ENCODE results near the gene FNDC1. TPM values are rescaled to one million over a fixed set of nuclear protein-coding genes. Genes with fewer than 3 reads are reported as not detected.

FNDC1 gene
- total RNA-seq, 2 experiments from 2014 or later: not detected

DNA sequence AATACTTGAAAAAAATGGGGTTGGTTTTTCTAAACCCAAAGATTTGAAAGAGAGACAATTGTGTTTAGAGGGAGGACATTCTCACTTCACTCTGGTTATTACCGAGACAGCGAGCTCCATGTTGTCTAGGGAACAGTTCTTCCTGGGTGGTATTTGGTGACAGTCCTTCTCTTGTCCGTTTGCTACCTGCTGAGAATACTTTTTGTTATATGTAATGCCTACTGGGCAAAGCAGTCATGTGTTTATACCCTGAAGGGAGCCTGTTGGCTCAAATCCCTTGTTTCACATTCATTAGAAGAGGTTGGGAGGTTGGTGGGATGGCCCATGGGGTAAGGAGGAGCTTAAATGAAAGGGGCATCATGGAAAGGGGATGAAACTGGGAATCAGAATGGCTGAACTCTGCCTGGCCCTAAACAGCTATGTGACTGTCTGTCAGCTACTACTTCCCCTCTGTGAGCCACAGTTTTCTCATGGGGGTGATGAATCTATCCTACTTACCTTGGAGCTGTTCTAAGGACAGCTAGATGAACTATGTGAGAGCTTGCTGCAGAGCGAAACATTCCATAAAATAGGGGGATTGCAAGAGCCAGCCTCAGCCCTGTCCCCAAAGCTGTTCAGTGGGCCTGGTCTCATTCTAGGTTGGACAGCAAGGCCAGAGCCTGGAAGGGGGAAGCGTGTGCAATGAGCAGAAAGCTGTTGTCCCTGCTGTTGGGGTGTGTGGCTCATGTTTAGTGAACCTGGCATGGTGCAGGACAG lies 43.5 kb downstream of the FNDC1 start:
- Mint-ChIP-seq H3K27me3 (ENCODE audit: low read depth) (no peaks in the 10 kb centered on the region), H3K4me3 (no peak overlapping the region), H3K4me1 (ENCODE audit: low read depth) (no peaks in the 10 kb centered on the region), H3K36me3 (ENCODE audit: low read depth) (no peaks in the 10 kb centered on the region), H3K27ac (no peak overlapping the region), H3K9me3 (ENCODE audit: insufficient read depth) (no peaks in the 10 kb centered on the region)
- POLR2A ChIA-PET: no interaction called here
- ATAC-seq: no peak
- no peak for DNase-seq
- CTCF ChIA-PET: interaction anchor here (0.9 to 1.2 kb wide), 2 partner anchors 26 to 40 kb away, joined by 3 to 4 read pairs; no protein-coding TSS in a partner anchor

DNA sequence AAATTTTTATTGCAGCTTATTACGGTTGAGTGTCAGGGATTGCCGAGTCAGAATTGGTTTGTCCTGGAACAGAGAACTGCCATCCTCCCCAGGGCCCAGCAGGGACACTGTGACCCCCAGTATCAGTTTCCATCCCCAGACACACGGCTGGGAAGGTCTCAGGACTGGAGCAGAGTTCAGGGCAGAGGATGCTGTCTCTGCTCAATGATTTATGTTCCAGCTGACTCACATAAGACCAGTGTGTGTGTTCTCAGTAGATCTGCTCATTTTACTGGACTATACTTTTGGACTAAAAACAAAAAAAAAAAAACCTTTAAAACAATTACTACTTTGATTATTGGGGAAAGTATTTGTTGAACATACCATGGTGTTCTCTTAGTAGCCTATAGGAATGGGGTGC lies 44.2 kb downstream of the FNDC1 start:
- Mint-ChIP-seq H3K27me3 (ENCODE audit: low read depth) (no peaks in the 10 kb centered on the region), H3K27ac (no peak overlapping the region), H3K4me3 (no peak overlapping the region), H3K36me3 (ENCODE audit: low read depth) (no peaks in the 10 kb centered on the region), H3K9me3 (ENCODE audit: insufficient read depth) (no peaks in the 10 kb centered on the region), H3K4me1 (ENCODE audit: low read depth) (no peaks in the 10 kb centered on the region)
- DNase-seq (no peak), ATAC-seq (no peak)
- CTCF ChIA-PET: interaction anchor here (1.2 to 1.4 kb wide), 2 partner anchors 25 to 442 kb away, joined by 4 read pairs; no protein-coding TSS in a partner anchor
- POLR2A ChIA-PET: no interaction called here

DNA sequence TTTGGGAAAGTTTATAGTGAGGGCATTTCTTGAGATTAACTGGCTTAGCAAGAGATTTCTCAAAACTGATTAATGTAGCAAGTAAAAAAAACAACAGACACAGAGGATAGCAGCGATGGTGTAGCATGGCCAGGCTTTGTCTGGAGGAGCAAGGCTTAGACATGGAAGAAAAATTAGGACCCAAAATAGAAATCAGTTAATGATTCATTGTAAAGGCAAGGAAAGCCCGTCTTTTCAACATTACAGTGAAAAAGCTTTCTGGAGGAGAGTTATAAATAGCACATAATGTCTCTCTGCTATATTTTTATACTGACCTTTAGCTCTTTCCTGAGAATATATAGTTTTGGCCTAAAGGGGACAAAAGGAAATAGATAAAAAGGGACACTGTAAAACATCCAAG lies 45.1 kb downstream of the FNDC1 start:
- ChIA-PET POLR2A (no interaction called here), CTCF (interaction anchor here (0.8 to 1.4 kb wide), 2 partner anchors 40 to 441 kb away, joined by 3 to 4 read pairs; no protein-coding TSS in a partner anchor)
- Mint-ChIP-seq H3K36me3 (ENCODE audit: low read depth) (no peaks in the 10 kb centered on the region), H3K9me3 (ENCODE audit: insufficient read depth) (no peaks in the 10 kb centered on the region), H3K4me3 (no peak overlapping the region), H3K27me3 (ENCODE audit: low read depth) (peaks cover 3% of the 10 kb centered on the region), H3K4me1 (ENCODE audit: low read depth) (no peaks in the 10 kb centered on the region), H3K27ac (no peak overlapping the region)
- no peak for ATAC-seq
- DNase-seq: no peak

DNA sequence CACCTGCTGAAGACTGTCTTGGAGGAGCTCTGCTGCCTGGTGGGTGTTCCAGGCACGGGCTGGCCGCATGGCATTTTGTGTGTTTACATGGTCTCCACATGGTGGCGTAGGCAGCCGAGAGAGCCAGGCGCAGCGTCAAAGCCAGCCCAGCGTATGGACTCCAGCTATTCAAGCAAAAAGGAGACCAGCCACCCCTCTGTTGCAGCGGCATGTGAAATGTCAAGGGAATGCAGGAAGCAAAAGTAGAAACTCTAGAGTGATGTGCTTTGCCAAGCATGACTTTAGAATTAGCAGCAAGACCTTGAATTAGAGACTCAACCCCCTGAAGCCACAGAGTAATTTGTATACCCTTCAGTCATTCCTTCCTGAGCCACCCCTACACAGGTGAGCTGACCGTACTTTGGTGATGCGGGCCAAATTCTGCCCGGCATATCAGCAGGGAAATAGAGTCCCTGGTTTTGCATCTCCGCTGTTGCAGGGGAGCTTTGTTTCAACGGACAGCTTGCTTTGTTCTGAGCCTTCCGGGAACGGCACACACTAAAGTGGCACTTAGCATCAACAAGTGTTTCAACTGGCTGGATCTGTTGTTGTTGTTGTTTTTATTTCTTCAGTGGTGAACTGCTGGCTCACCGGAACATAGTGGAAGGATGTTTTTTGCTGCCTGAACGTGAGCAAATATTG lies 48.5 kb downstream of the FNDC1 start:
- DNase-seq: peak; percentile 30
- Mint-ChIP-seq H3K27ac (no peak overlapping the region), H3K9me3 (ENCODE audit: insufficient read depth) (no peaks in the 10 kb centered on the region), H3K4me3 (no peak overlapping the region), H3K36me3 (ENCODE audit: low read depth) (no peaks in the 10 kb centered on the region), H3K27me3 (ENCODE audit: low read depth) (peaks cover 21% of the 10 kb centered on the region), H3K4me1 (ENCODE audit: low read depth) (peaks cover 3% of the 10 kb centered on the region)
- ChIA-PET CTCF (interaction anchor here (1.0 kb wide), 1 partner anchor 32 kb away, joined by 3 read pairs; no protein-coding TSS in a partner anchor), POLR2A (no interaction called here)
- peak; percentile 57 for ATAC-seq

DNA sequence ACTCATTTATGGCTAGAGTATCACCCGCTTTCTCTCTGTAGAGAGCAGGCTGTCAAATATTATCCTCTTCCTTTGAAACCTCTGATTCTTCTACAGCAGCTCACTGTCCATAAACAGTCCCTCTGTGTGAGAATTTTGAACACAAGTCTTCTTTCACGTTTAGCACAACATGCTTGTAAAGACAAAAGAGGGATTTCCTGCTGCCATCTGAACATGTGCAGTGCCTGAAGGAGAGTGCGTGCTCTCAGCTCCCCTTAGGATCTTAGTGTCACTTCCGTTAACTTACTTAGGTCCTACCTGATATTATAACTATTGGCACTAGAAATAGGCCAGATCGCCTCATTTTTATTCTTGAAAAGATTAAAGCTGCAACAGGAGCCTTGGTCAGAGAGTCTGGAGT lies 50.9 kb downstream of the FNDC1 start:
- DNase-seq: no peak

DNA sequence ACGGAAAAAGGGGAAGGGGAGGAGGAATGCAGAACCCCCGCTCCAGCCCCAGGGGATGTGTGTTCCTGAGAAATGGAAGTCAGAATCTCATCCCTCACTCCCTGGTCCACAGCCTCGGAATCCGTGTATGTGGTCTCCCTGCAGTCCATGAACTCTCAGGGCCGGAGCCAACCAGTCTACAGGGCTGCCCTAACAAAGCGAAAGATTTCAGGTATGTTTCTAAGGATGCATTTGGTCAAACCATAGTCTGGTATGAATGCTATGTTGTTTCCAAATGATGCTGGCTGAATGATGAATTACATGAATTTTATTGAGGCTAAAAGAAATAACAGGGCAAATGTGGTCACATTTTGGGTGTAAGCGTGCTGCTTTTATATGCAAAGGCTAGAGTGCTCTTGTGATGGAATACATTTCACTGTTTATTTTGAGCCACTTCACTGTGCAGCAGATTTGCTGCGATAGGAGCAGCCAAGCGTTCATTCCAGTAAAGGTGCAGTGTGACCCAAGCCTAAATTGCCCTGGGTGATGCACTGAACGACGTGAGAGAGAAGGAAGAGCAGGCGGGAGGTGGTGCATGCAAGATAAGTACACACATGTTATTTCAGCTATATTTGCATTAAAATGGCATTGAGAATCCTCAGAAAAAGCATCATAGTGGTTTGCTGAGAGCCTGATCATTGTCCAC lies 52.4 kb downstream of the FNDC1 start:
- H3K27ac Mint-ChIP-seq: no peak overlapping the region
- H3K4me1 Mint-ChIP-seq (ENCODE audit: low read depth): peaks cover 3% of the 10 kb centered on the region
- H3K27me3 Mint-ChIP-seq (ENCODE audit: low read depth): peaks cover 40% of the 10 kb centered on the region
- no peaks in the 10 kb centered on the region for H3K36me3 Mint-ChIP-seq (ENCODE audit: low read depth)
- CTCF ChIA-PET: interaction anchor here (1.2 kb wide), 1 partner anchor 31 kb away, joined by 3 read pairs; no protein-coding TSS in a partner anchor
- ATAC-seq: no peak
- POLR2A ChIA-PET: no interaction called here
- no peak for DNase-seq
- H3K4me3 Mint-ChIP-seq: no peak overlapping the region
- H3K9me3 Mint-ChIP-seq (ENCODE audit: insufficient read depth): no peaks in the 10 kb centered on the region

More for the DNA sequence above, 50.9 kb downstream of the FNDC1 start:
- peaks cover 32% of the 10 kb centered on the region for H3K27me3 Mint-ChIP-seq (ENCODE audit: low read depth)
- ChIA-PET POLR2A (no interaction called here), CTCF (no interaction called here)
- no peak for ATAC-seq
- no peak overlapping the region for H3K4me3 Mint-ChIP-seq
- H3K4me1 Mint-ChIP-seq (ENCODE audit: low read depth): peaks cover 3% of the 10 kb centered on the region
- no peaks in the 10 kb centered on the region for H3K9me3 Mint-ChIP-seq (ENCODE audit: insufficient read depth)
- no peaks in the 10 kb centered on the region for H3K36me3 Mint-ChIP-seq (ENCODE audit: low read depth)
- no peak overlapping the region for H3K27ac Mint-ChIP-seq

DNA sequence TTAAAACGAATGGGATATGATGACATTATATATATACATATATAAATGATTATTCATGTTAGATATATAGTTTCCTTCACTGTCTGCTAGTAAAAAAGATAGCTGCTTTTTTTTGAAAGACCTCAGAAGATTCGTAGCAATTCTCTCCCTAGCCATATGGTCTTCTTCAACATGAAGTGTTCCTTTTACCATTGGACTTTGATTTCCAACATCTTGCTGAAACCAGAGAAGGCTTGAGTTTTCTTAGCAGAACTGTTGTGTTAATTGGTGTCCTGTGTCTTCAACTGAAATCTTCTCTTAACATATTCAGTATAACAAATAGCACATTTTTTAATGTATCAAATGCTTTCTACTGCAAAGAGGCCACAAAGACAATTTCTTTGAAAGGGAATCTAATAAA lies 55.3 kb downstream of the FNDC1 start:
- Mint-ChIP-seq H3K4me1 (ENCODE audit: low read depth) (peaks cover 3% of the 10 kb centered on the region), H3K27me3 (ENCODE audit: low read depth) (peaks cover 44% of the 10 kb centered on the region), H3K9me3 (ENCODE audit: insufficient read depth) (no peaks in the 10 kb centered on the region), H3K36me3 (ENCODE audit: low read depth) (no peaks in the 10 kb centered on the region), H3K27ac (no peak overlapping the region), H3K4me3 (no peak overlapping the region)
- ATAC-seq: no peak
- CTCF ChIA-PET: interaction anchor here (1.3 kb wide), 1 partner anchor 28 kb away, joined by 6 read pairs; no protein-coding TSS in a partner anchor
- POLR2A ChIA-PET: no interaction called here
- DNase-seq: no peak

DNA sequence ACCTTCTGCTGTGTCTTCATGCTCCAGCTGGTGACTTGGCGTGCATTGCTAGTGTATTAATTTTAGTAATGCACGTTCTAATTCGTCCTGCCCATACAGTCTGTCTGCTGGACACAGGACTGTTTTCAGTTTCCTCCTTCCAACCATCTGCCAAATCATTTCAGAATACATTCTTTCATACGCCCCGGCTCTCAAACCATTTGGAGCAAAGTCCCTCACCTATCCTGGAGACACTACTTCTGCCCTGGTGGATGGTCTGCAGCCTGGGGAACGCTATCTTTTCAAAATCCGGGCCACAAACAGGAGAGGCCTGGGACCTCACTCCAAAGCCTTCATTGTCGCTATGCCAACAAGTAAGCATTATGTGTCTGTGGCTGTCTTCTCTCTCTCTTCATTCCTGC lies 60.5 kb downstream of the FNDC1 start:
- H3K9me3 Mint-ChIP-seq (ENCODE audit: insufficient read depth): no peaks in the 10 kb centered on the region
- ChIA-PET POLR2A (no interaction called here), CTCF (interaction anchor here (1.1 kb wide), 1 partner anchor 22 kb away, joined by 3 read pairs; no protein-coding TSS in a partner anchor)
- no peaks in the 10 kb centered on the region for H3K36me3 Mint-ChIP-seq (ENCODE audit: low read depth)
- no peaks in the 10 kb centered on the region for H3K4me1 Mint-ChIP-seq (ENCODE audit: low read depth)
- ATAC-seq: no peak
- no peak for DNase-seq
- H3K4me3 Mint-ChIP-seq: no peak overlapping the region
- H3K27me3 Mint-ChIP-seq (ENCODE audit: low read depth): peaks cover 38% of the 10 kb centered on the region
- H3K27ac Mint-ChIP-seq: no peak overlapping the region

DNA sequence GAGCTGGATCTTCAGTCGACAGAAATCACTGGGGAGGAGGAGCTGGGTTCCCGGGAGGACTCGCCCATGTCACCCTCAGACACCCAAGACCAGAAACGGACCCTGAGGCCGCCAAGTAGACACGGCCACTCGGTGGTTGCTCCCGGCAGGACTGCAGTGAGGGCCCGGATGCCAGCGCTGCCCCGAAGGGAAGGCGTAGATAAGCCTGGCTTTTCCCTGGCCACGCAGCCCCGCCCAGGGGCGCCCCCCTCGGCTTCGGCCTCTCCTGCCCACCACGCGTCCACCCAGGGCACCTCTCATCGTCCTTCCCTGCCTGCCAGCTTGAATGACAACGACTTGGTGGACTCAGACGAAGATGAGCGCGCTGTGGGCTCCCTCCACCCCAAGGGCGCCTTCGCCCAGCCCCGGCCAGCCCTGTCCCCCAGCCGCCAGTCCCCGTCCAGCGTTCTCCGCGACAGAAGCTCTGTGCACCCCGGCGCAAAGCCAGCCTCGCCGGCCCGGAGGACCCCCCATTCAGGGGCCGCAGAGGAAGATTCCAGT lies 63.0 kb downstream of the FNDC1 start:
- no peak for ATAC-seq
- H3K4me1 Mint-ChIP-seq (ENCODE audit: low read depth): no peaks in the 10 kb centered on the region
- H3K36me3 Mint-ChIP-seq (ENCODE audit: low read depth): no peaks in the 10 kb centered on the region
- DNase-seq: no peak
- H3K9me3 Mint-ChIP-seq (ENCODE audit: insufficient read depth): no peaks in the 10 kb centered on the region
- ChIA-PET POLR2A (no interaction called here), CTCF (no interaction called here)
- no peak overlapping the region for H3K4me3 Mint-ChIP-seq
- H3K27me3 Mint-ChIP-seq (ENCODE audit: low read depth): peaks cover 40% of the 10 kb centered on the region
- no peak overlapping the region for H3K27ac Mint-ChIP-seq

DNA sequence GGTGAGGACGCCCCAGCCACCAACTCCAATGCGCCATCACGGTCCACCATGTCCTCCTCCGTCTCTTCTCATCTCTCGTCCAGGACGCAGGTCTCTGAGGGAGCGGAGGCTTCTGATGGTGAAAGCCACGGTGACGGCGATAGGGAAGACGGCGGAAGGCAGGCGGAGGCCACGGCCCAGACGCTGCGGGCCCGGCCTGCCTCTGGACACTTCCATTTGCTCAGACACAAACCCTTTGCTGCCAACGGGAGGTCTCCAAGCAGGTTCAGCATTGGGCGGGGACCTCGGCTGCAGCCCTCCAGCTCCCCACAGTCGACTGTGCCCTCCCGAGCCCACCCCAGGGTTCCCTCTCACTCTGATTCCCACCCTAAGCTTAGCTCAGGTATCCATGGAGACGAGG lies 63.6 kb downstream of the FNDC1 start:
- Mint-ChIP-seq H3K27me3 (ENCODE audit: low read depth) (peaks cover 39% of the 10 kb centered on the region), H3K9me3 (ENCODE audit: insufficient read depth) (no peaks in the 10 kb centered on the region), H3K36me3 (ENCODE audit: low read depth) (no peaks in the 10 kb centered on the region), H3K4me3 (no peak overlapping the region), H3K4me1 (ENCODE audit: low read depth) (no peaks in the 10 kb centered on the region), H3K27ac (no peak overlapping the region)
- CTCF ChIA-PET: no interaction called here
- ATAC-seq (no peak), DNase-seq (no peak)
- POLR2A ChIA-PET: no interaction called here

DNA sequence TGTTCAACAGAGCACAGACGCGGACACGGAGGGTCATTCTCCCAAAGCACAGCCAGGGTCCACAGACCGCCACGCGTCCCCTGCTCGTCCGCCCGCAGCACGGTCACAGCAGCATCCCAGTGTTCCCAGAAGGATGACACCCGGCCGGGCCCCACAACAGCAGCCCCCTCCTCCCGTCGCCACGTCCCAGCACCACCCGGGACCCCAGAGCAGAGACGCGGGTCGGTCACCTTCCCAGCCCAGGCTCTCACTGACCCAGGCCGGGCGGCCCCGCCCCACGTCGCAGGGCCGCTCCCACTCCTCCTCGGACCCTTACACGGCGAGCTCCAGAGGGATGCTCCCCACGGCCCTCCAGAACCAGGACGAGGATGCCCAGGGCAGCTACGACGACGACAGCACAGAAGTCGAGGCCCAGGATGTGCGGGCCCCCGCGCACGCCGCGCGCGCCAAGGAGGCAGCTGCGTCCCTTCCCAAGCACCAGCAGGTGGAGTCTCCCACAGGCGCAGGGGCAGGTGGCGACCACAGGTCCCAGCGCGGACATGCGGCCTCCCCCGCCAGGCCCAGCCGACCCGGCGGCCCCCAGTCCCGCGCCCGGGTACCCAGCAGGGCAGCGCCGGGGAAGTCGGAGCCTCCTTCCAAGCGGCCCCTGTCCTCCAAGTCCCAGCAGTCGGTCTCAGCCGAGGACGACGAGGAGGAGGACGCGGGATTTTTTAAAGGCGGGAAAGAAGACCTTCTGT lies 64.3 kb downstream of the FNDC1 start:
- H3K4me3 Mint-ChIP-seq: no peak overlapping the region
- no peaks in the 10 kb centered on the region for H3K9me3 Mint-ChIP-seq (ENCODE audit: insufficient read depth)
- no peak for ATAC-seq
- H3K36me3 Mint-ChIP-seq (ENCODE audit: low read depth): no peaks in the 10 kb centered on the region
- no peaks in the 10 kb centered on the region for H3K4me1 Mint-ChIP-seq (ENCODE audit: low read depth)
- ChIA-PET CTCF (interaction anchor here (1.6 kb wide), 1 partner anchor 19 kb away, joined by 5 read pairs; no protein-coding TSS in a partner anchor), POLR2A (no interaction called here)
- no peak for DNase-seq
- H3K27ac Mint-ChIP-seq: no peak overlapping the region
- peaks cover 36% of the 10 kb centered on the region for H3K27me3 Mint-ChIP-seq (ENCODE audit: low read depth)
